SU-DHL-6 (cell line): ENCODE data around the gene JKAMP.

Experiments
- H2AFZ ChIP-seq: fragments of 200-600 bp; sonication (generic); 2 replicates; pipeline ENCODE4 v1.6.1; 2014; ENCODE audit warnings: low read depth, mild to moderate bottlenecking, moderate library complexity, mixed read lengths, antibody characterized with exemption, low read length; ENCODE audit not compliant: severe bottlenecking
- H3F3A ChIP-seq: fragments of 200-600 bp; shearing (Covaris generic); 2 replicates; pipeline ENCODE4 v1.6.0; 2016; ENCODE audit warnings: antibody characterized with exemption, mild to moderate bottlenecking; ENCODE audit not compliant: insufficient read depth
- H3K27ac ChIP-seq: fragments of 200-600 bp; sonication (generic); 2 replicates; pipeline ENCODE4 v1.5.1; 2016; ENCODE audit warnings: low read depth, mild to moderate bottlenecking, low read length, moderate library complexity, mixed read lengths
- H3K27me3 ChIP-seq: fragments of 200-600 bp; sonication (generic), shearing (Covaris generic); 2 replicates; pipeline ENCODE4 v1.6.0; 2014; ENCODE audit warnings: mild to moderate bottlenecking, low read length
- H3K36me3 ChIP-seq: fragments of 200-600 bp; sonication (generic); 2 replicates; pipeline ENCODE4 v1.6.1; 2014; ENCODE audit warnings: mild to moderate bottlenecking, low read length, mixed read lengths
- H3K4me2 ChIP-seq: fragments of 300-600, 200-600 bp; shearing (Covaris generic), sonication (generic); 2 replicates; pipeline ENCODE4 v1.6.0; 2014; ENCODE audit warnings: low read length, low read depth, mild to moderate bottlenecking; ENCODE audit not compliant: poor library complexity, severe bottlenecking
- H3K4me3 ChIP-seq: fragments of 200-600 bp; sonication (generic); 2 replicates; pipeline ENCODE4 v1.5.1; 2014; ENCODE audit warnings: antibody characterized with exemption, low read length, mild to moderate bottlenecking, mixed read lengths; ENCODE audit not compliant: insufficient read depth, poor library complexity, severe bottlenecking
- H3K79me2 ChIP-seq: fragments of 200-600 bp; sonication (generic); 2 replicates; pipeline ENCODE4 v1.6.1; 2014; ENCODE audit warnings: mild to moderate bottlenecking, low read length, moderate library complexity; ENCODE audit not compliant: insufficient read depth
- H3K9ac ChIP-seq: fragments of 200-600 bp; sonication (generic); 2 replicates; pipeline ENCODE4 v1.7.0; 2014; ENCODE audit warnings: mild to moderate bottlenecking, low read length
- H3K9me2 ChIP-seq: fragments of 200-600 bp; sonication (generic); replicated peaks from 2 replicates; pipeline ENCODE4 v1.6.1; 2014; ENCODE audit warnings: low read length; ENCODE audit not compliant: insufficient read depth
- H3K9me3 ChIP-seq: fragments of 200-600 bp; sonication (generic); 2 replicates; pipeline ENCODE4 v1.6.1; 2014; ENCODE audit warnings: low read length, mixed read lengths; ENCODE audit not compliant: insufficient read depth
- H4K20me1 ChIP-seq: fragments of 200-600 bp; sonication (generic); 2 replicates; pipeline ENCODE4 v1.6.1; 2014; ENCODE audit warnings: low read depth, mild to moderate bottlenecking, antibody characterized with exemption, low read length, moderate library complexity, mixed read lengths
- CTCF ChIP-seq: fragments of 200-600 bp; sonication (generic); IDR thresholded peaks from one replicate; pipeline ENCODE4 v1.5.1; 2017; ENCODE audit warnings: antibody characterized with exemption, mild to moderate bottlenecking, low read length, moderate library complexity; ENCODE audit not compliant: insufficient read depth, poor library complexity, severe bottlenecking
- EZH2phosphoT487 ChIP-seq: fragments of 200-600 bp; sonication (generic), shearing (Covaris generic); conservative IDR thresholded peaks from 2 replicates; pipeline ENCODE4 v1.6.1; 2018; ENCODE audit warnings: mild to moderate bottlenecking, antibody characterized with exemption, low read length, moderate library complexity, mixed read lengths

Gene JKAMP

DNA sequence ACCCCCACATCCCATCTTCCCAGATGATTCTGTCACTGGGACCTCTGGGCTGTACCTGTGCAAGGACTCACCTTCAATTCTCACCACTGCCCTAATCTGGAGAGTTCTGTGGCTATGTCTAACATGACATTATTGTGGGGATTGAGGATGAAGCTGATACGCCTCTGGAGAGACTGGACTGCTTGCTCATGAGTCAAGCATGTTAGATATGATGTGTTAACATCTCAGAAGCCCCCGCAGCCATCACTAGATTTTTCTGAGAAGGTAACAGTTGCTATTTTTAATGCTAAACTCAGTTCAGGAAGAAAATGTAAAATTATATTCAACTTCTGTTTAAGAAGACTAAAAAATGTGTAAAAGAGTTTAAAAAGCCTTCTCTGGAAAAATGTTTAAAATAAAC lies 25.7 kb downstream of the JKAMP start:
- Histone ChIP-seq H4K20me1 (no peaks in the 10 kb centered on the region), H3K9ac (no peak overlapping the region), H2AFZ (no peak overlapping the region), H3K27ac (no peak overlapping the region), H3K4me3 (no peak overlapping the region), H3K36me3 (no peaks in the 10 kb centered on the region), H3K27me3 (no peaks in the 10 kb centered on the region), H3F3A (no peaks in the 10 kb centered on the region), H3K9me2 (no peaks in the 10 kb centered on the region), H3K79me2 (no peaks in the 10 kb centered on the region), H3K4me2 (no peak overlapping the region), H3K9me3 (no peaks in the 10 kb centered on the region)
- TF ChIP-seq EZH2phosphoT487 (no peak), CTCF (no peak)

DNA sequence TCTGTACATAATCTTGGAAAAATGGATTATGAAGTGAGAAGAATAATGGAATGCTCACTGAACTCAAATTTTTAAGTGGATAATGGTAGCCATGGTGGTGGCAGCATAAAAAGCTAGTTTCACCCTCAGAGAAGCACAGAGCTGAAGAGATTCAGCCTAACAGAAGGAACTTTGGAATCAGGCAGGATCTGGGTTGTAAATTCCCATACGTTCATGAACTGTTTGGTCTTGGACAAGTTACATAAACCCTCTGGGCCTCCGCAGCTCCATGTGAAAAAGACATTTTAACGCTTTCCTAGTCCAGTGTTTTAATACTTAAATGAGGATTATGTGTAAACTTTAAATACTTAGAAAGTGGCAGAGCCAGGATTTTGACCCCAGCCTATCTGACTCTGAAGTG lies 26.6 kb downstream of the JKAMP start:
- TF ChIP-seq EZH2phosphoT487 (no peak), CTCF (no peak)
- H3K27me3 ChIP-seq: no peaks in the 10 kb centered on the region
- no peaks in the 10 kb centered on the region for H3F3A ChIP-seq
- no peaks in the 10 kb centered on the region for H3K79me2 ChIP-seq
- H3K9me3 ChIP-seq: no peaks in the 10 kb centered on the region
- H3K4me2 ChIP-seq: no peak overlapping the region
- no peaks in the 10 kb centered on the region for H3K9me2 ChIP-seq
- H3K9ac ChIP-seq: no peak overlapping the region
- H2AFZ ChIP-seq: no peak overlapping the region
- H3K36me3 ChIP-seq: no peaks in the 10 kb centered on the region
- no peak overlapping the region for H3K27ac ChIP-seq
- H4K20me1 ChIP-seq: no peaks in the 10 kb centered on the region
- no peak overlapping the region for H3K4me3 ChIP-seq

DNA sequence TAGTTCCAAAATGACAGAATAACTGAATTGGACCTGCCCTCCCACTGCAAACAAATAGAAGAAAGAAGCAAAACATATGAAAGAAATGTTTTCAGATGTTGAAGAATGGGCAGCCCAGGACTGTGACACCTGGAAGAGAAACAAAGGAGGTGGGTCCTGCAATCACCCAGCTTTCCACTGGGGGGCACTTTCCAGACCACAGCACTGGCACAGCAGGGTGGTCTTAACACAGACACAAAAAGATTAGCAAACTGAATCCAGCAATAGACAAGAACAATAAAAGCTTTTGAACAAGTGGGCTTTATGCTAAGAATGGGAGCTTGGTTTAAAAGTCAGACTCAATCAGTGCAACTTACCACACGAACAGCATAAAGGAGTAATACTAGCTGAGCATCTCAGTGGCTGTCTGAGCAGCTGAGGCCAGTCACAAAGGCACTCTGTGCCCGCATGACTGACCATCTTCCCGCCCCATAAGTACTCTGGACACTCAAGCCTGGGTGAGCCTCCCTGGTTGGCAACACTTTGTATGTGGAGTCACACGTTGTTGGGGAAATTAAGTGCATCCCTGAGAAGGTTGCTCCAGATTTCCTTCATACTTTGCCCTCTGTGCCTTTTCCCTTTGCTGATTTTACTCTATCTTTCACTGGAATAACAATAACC lies 27.7 kb downstream of the JKAMP start:
- no peak overlapping the region for H3K4me3 ChIP-seq
- no peak overlapping the region for H3K9ac ChIP-seq
- H3K9me2 ChIP-seq: no peaks in the 10 kb centered on the region
- no peaks in the 10 kb centered on the region for H3K27me3 ChIP-seq
- H4K20me1 ChIP-seq: no peaks in the 10 kb centered on the region
- H3K4me2 ChIP-seq: no peak overlapping the region
- H3K79me2 ChIP-seq: no peaks in the 10 kb centered on the region
- H3K9me3 ChIP-seq: no peaks in the 10 kb centered on the region
- H3F3A ChIP-seq: no peaks in the 10 kb centered on the region
- H3K36me3 ChIP-seq: no peaks in the 10 kb centered on the region
- H3K27ac ChIP-seq: no peak overlapping the region
- no peak for TF ChIP-seq EZH2phosphoT487
- TF ChIP-seq CTCF: peak; percentile 54
- H2AFZ ChIP-seq: no peak overlapping the region
